H9 (cell line): ENCODE data around the gene NEU3. TPM values are rescaled to one million over a fixed set of nuclear protein-coding genes. Genes with fewer than 3 reads are reported as not detected.

ENCODE experiments used
- DNase-seq: peaks from one replicate; pipeline ENCODE4 v3.0.0-alpha.2; 2017
- H2AFZ ChIP-seq: one replicate; pipeline ENCODE4 v1.6.1; 2013; ENCODE audit warnings: mild to moderate bottlenecking, low read length, control low read depth, moderate library complexity
- H2AK5ac ChIP-seq: 2 replicates; pipeline ENCODE4 v1.6.1; 2013; ENCODE audit warnings: low read length, control low read depth, mixed read lengths; ENCODE audit not compliant: insufficient read length
- H2BK120ac ChIP-seq: one replicate; pipeline ENCODE4 v1.6.1; 2013; ENCODE audit warnings: low read depth, mild to moderate bottlenecking, low read length, control low read depth, inconsistent platforms; ENCODE audit not compliant: poor library complexity, severe bottlenecking
- H2BK12ac ChIP-seq: 2 replicates; pipeline ENCODE4 v1.6.1; 2013; ENCODE audit warnings: low read length, control low read depth, mixed read lengths, low read depth; ENCODE audit not compliant: insufficient read length
- H2BK15ac ChIP-seq: 2 replicates; pipeline ENCODE4 v1.6.1; 2013; ENCODE audit warnings: low read depth, low read length, control low read depth
- H2BK20ac ChIP-seq: one replicate; pipeline ENCODE4 v1.6.1; 2013; ENCODE audit warnings: low read depth, mild to moderate bottlenecking, low read length, control low read depth, inconsistent platforms; ENCODE audit not compliant: poor library complexity, severe bottlenecking
- H2BK5ac ChIP-seq: 2 replicates; pipeline ENCODE4 v1.6.1; 2013; ENCODE audit warnings: low read length, control low read depth, mixed read lengths; ENCODE audit not compliant: insufficient read length
- H3K14ac ChIP-seq: 2 replicates; pipeline ENCODE4 v1.6.1; 2013; ENCODE audit warnings: low read length, control low read depth; ENCODE audit not compliant: insufficient read depth
- H3K18ac ChIP-seq: 2 replicates; pipeline ENCODE4 v1.6.1; 2013; ENCODE audit warnings: low read depth, mild to moderate bottlenecking, mixed read lengths, low read length, control low read depth; ENCODE audit not compliant: insufficient read length
- H3K23ac ChIP-seq: 2 replicates; pipeline ENCODE4 v1.6.1; 2013; ENCODE audit warnings: low read length, control low read depth, mixed read lengths, low read depth; ENCODE audit not compliant: insufficient read length
- H3K23me2 ChIP-seq: 2 replicates; pipeline ENCODE4 v1.6.1; 2013; ENCODE audit warnings: low read depth, mild to moderate bottlenecking, mixed read lengths, low read length, control low read depth; ENCODE audit not compliant: insufficient read length, poor library complexity, severe bottlenecking
- H3K27ac ChIP-seq: 2 replicates; pipeline ENCODE4 v1.5.1; 2013; ENCODE audit warnings: low read length, control low read depth, mixed read lengths, low read depth; ENCODE audit not compliant: insufficient read length
- H3K27me3 ChIP-seq: 2 replicates; pipeline ENCODE4 v1.6.1; 2013; ENCODE audit warnings: low read length, control low read depth, inconsistent platforms; ENCODE audit not compliant: insufficient read depth
- H3K4ac ChIP-seq: 2 replicates; pipeline ENCODE4 v1.6.1; 2013; ENCODE audit warnings: low read depth, mild to moderate bottlenecking, control low read depth, inconsistent platforms, low read length, moderate library complexity
- H3K4me1 ChIP-seq: 2 replicates; pipeline ENCODE4 v1.6.1; 2013; ENCODE audit warnings: low read length, control low read depth, inconsistent platforms; ENCODE audit not compliant: insufficient read depth
- H3K4me2 ChIP-seq: 2 replicates; pipeline ENCODE4 v1.6.1; 2013; ENCODE audit warnings: low read length, control low read depth, mixed read lengths; ENCODE audit not compliant: insufficient read length, insufficient read depth
- H3K56ac ChIP-seq: 2 replicates; pipeline ENCODE4 v1.6.1; 2013; ENCODE audit warnings: low read depth, mild to moderate bottlenecking, mixed read lengths, low read length, control low read depth; ENCODE audit not compliant: insufficient read length
- H3K79me1 ChIP-seq: 2 replicates; pipeline ENCODE4 v1.6.1; 2013; ENCODE audit warnings: low read depth, mild to moderate bottlenecking, moderate library complexity, low read length, control low read depth, inconsistent platforms; ENCODE audit not compliant: insufficient read depth, poor library complexity, severe bottlenecking
- H3K79me2 ChIP-seq: 2 replicates; pipeline ENCODE4 v1.6.1; 2013; ENCODE audit warnings: low read length, control low read depth, inconsistent platforms; ENCODE audit not compliant: insufficient read depth
- H3K9ac ChIP-seq: 2 replicates; pipeline ENCODE4 v1.6.1; 2013; ENCODE audit warnings: low read length, control low read depth, mixed read lengths; ENCODE audit not compliant: insufficient read length; ENCODE audit errors: extremely low read depth
- H3K9me3 ChIP-seq: one replicate; pipeline ENCODE4 v1.6.1; 2013; ENCODE audit warnings: low read depth, low read length, inconsistent platforms; ENCODE audit not compliant: control insufficient read depth
- H3T11ph ChIP-seq: one replicate; pipeline ENCODE4 v1.6.1; 2013; ENCODE audit warnings: mild to moderate bottlenecking, low read length, control low read depth, inconsistent platforms
- H4K20me1 ChIP-seq: one replicate; pipeline ENCODE4 v1.6.1; 2013; ENCODE audit not compliant: control insufficient read depth, insufficient read length, insufficient read depth
- H4K5ac ChIP-seq: 2 replicates; pipeline ENCODE4 v1.6.1; 2013; ENCODE audit warnings: low read depth, mild to moderate bottlenecking, mixed read lengths, low read length, control low read depth; ENCODE audit not compliant: insufficient read length
- H4K8ac ChIP-seq: replicated peaks from 2 replicates; pipeline ENCODE4 v1.6.1; 2013; ENCODE audit warnings: low read length, control low read depth, mixed read lengths, low read depth; ENCODE audit not compliant: insufficient read length
- H4K91ac ChIP-seq: 2 replicates; pipeline ENCODE4 v1.6.1; 2013; ENCODE audit warnings: low read depth, mild to moderate bottlenecking, moderate library complexity, mixed read lengths, low read length, control low read depth; ENCODE audit not compliant: insufficient read length
- H3K27ac Mint-ChIP-seq, 3 experiments: 2 replicates in 2 of 3; 3 replicates in 1 of 3; pipeline ENCODE4 v1.8.0; 2020 to 2021; ENCODE audit warnings: mixed read lengths in 3 of 3, mild to moderate bottlenecking in 1 of 3, moderate library complexity in 1 of 3
- H3K27me3 Mint-ChIP-seq: 2 replicates; pipeline ENCODE4 v1.8.0; 2021; ENCODE audit warnings: low read depth, mild to moderate bottlenecking, moderate library complexity, mixed read lengths
- H3K36me3 Mint-ChIP-seq, 3 experiments: 2 replicates in 2 of 3; 3 replicates in 1 of 3; pipeline ENCODE4 v1.8.0; 2020 to 2021; ENCODE audit warnings: low read depth in 3 of 3, mixed read lengths in 3 of 3; ENCODE audit not compliant: insufficient read depth in 1 of 3
- H3K4me1 Mint-ChIP-seq, 2 experiments: 2 replicates each; pipeline ENCODE4 v1.8.0; 2020; ENCODE audit warnings: mixed read lengths in 2 of 2
- H3K4me3 Mint-ChIP-seq, 2 experiments: 2 replicates in 1 of 2; 3 replicates in 1 of 2; pipeline ENCODE4 v1.8.0; 2020 to 2021; ENCODE audit warnings: mild to moderate bottlenecking in 2 of 2, mixed read lengths in 2 of 2, moderate library complexity in 1 of 2
- H3K9me3 Mint-ChIP-seq, 2 experiments: 2 replicates in 1 of 2; 3 replicates in 1 of 2; pipeline ENCODE4 v1.8.0; 2020; ENCODE audit warnings: mild to moderate bottlenecking in 2 of 2, mixed read lengths in 2 of 2, moderate library complexity in 1 of 2
- WGBS: extraction: QIAGEN DNeasy Blood & Tissue Kit; methylation state at CpG from one replicate; pipeline ENCODE4 v1.1.7; 2013; ENCODE audit warnings: missing lambda C conversion rate, low lambda C conversion rate, mixed read lengths; ENCODE audit not compliant: insufficient read length; ENCODE audit errors: extremely low coverage; 5-methylcytosine and 5-hydroxymethylcytosine counted together
- total RNA-seq: library from RNA; stranded (reverse); gene quantifications from 2 replicates; pipeline ENCODE4 v1.2.1, GENCODE V29; 2021
- TF ChIP-seq, protein P1 (sequence below): fragments of 200-600 bp; sonication (generic); conservative IDR thresholded peaks from 3 replicates; pipeline ENCODE4 v1.8.0; 2021; ENCODE audit warnings: antibody characterized with exemption, mild to moderate bottlenecking

The NEU3 gene
- total RNA-seq, 1 experiment from 2014 or later, result 15.9 TPM

DNA sequence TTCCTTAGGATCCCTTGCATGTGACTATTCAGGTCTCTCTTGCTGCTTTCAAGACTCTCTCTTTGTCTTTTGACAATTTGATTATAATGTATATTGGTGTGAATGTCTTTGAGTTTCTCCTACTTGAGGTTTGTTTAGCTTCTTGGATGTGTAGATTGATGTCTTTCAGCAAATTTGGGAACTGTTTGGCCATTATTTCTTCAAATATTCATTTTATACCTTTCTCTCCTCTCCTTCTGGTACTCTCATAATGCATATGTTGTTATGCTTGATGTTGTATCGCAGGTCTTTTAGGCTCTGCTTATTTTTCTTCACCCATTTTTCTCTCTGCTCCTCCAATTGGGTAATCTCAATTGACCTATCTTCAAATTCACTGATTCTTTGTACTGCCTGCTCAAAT lies 63.7 kb downstream of the NEU3 start:
- Histone ChIP-seq H4K5ac (no peak overlapping the region), H2BK15ac (no peak overlapping the region), H3K79me1 (no peaks in the 10 kb centered on the region), H4K91ac (no peak overlapping the region), H3K9ac (no peak overlapping the region), H3K79me2 (no peaks in the 10 kb centered on the region), H4K20me1 (no peaks in the 10 kb centered on the region), H4K8ac (no peak overlapping the region), H3K18ac (no peak overlapping the region), H3K4me1 (no peaks in the 10 kb centered on the region), H2BK20ac (no peak overlapping the region), H3K23me2 (no peaks in the 10 kb centered on the region), H2AK5ac (no peak overlapping the region), H3K27ac (no peak overlapping the region), H3K14ac (no peak overlapping the region), H2BK5ac (no peak overlapping the region), H3K4me2 (no peak overlapping the region), H2BK120ac (no peak overlapping the region), H2BK12ac (no peak overlapping the region), H3K27me3 (no peaks in the 10 kb centered on the region), H3K56ac (no peak overlapping the region), H3K23ac (no peak overlapping the region), H3T11ph (no peak overlapping the region), H2AFZ (no peak overlapping the region), H3K4ac (no peak overlapping the region), H3K9me3 (no peaks in the 10 kb centered on the region)
- Mint-ChIP-seq H3K9me3 (peaks cover 21 to 23% of the 10 kb centered on the region in 2 experiments), H3K36me3 (peaks cover 2 to 13% (median 5%) of the 10 kb centered on the region in 3 experiments; a peak in 5 of 7 replicates), H3K27ac (no peak overlapping the region), H3K27me3 (peaks cover 1% of the 10 kb centered on the region; the same call in 1 of the 2 replicates), H3K4me1 (peaks cover 0 to 2% of the 10 kb centered on the region in 2 experiments; a peak in 2 of 4 replicates), H3K4me3 (no peak overlapping the region)
- WGBS, result no CpG with 5 or more reads among the region's 1 CpG
- DNase-seq, result no peak
- TF ChIP-seq, protein P1, sequence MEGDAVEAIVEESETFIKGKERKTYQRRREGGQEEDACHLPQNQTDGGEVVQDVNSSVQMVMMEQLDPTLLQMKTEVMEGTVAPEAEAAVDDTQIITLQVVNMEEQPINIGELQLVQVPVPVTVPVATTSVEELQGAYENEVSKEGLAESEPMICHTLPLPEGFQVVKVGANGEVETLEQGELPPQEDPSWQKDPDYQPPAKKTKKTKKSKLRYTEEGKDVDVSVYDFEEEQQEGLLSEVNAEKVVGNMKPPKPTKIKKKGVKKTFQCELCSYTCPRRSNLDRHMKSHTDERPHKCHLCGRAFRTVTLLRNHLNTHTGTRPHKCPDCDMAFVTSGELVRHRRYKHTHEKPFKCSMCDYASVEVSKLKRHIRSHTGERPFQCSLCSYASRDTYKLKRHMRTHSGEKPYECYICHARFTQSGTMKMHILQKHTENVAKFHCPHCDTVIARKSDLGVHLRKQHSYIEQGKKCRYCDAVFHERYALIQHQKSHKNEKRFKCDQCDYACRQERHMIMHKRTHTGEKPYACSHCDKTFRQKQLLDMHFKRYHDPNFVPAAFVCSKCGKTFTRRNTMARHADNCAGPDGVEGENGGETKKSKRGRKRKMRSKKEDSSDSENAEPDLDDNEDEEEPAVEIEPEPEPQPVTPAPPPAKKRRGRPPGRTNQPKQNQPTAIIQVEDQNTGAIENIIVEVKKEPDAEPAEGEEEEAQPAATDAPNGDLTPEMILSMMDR, result no peak
